Nephron (organoid): Measurements from ENCODE around the gene C5orf22.

ENCODE experiments used
- H3K27ac Mint-ChIP-seq, 3 experiments: 2 replicates each; pipeline ENCODE4 v1.8.0; 2020; ENCODE audit warnings: mixed read lengths in 3 of 3, mild to moderate bottlenecking in 2 of 3, moderate library complexity in 1 of 3
- H3K27me3 Mint-ChIP-seq: 2 replicates; pipeline ENCODE4 v1.8.0; 2021; ENCODE audit warnings: low read depth, mild to moderate bottlenecking, moderate library complexity, mixed read lengths
- H3K36me3 Mint-ChIP-seq: 2 replicates; pipeline ENCODE4 v1.8.0; 2020; ENCODE audit warnings: low read depth, mixed read lengths
- H3K4me1 Mint-ChIP-seq: 2 replicates; pipeline ENCODE4 v1.8.0; 2020; ENCODE audit warnings: mixed read lengths
- H3K4me3 Mint-ChIP-seq, 3 experiments: 2 replicates each; pipeline ENCODE4 v1.8.0; 2020; ENCODE audit warnings: mild to moderate bottlenecking in 3 of 3, mixed read lengths in 3 of 3, moderate library complexity in 2 of 3
- H3K9me3 Mint-ChIP-seq: 2 replicates; pipeline ENCODE4 v1.8.0; 2020; ENCODE audit warnings: mixed read lengths
- TF ChIP-seq, protein P1 (sequence below), 3 experiments: fragments of 200-600 bp; sonication (generic); IDR thresholded peaks; one replicate each; pipeline ENCODE4 v1.5.0; 2021; ENCODE audit warnings: antibody characterized with exemption in 3 of 3; ENCODE audit not compliant: unreplicated experiment in 3 of 3

C5orf22 gene

DNA sequence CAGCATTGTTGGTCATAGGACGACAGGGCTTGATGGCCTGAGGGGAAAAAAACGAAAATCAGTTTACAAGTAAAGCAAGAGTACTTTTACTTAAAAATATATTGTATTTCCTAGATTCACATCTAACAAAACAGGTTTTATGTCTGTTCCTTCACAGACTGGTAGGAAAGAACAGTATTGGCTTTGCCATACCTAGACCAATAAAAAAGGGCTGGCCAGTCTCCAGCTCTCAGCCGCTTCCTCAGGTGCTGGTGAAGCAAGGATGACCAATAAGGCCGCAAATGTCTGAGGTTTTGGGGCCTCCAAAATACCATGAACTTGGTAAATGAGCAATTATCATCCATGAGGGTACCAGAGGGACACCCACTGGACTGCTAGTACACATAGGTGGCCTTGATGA, 36.8 kb upstream of the C5orf22 start:
- Mint-ChIP-seq H3K27me3 (no peaks in the 10 kb centered on the region), H3K36me3 (peaks cover 81% of the 10 kb centered on the region), H3K4me3 (no peak overlapping the region), H3K9me3 (no peaks in the 10 kb centered on the region), H3K4me1 (no peaks in the 10 kb centered on the region), H3K27ac (no peak overlapping the region)
- TF ChIP-seq, protein P1, sequence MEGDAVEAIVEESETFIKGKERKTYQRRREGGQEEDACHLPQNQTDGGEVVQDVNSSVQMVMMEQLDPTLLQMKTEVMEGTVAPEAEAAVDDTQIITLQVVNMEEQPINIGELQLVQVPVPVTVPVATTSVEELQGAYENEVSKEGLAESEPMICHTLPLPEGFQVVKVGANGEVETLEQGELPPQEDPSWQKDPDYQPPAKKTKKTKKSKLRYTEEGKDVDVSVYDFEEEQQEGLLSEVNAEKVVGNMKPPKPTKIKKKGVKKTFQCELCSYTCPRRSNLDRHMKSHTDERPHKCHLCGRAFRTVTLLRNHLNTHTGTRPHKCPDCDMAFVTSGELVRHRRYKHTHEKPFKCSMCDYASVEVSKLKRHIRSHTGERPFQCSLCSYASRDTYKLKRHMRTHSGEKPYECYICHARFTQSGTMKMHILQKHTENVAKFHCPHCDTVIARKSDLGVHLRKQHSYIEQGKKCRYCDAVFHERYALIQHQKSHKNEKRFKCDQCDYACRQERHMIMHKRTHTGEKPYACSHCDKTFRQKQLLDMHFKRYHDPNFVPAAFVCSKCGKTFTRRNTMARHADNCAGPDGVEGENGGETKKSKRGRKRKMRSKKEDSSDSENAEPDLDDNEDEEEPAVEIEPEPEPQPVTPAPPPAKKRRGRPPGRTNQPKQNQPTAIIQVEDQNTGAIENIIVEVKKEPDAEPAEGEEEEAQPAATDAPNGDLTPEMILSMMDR (IDR thresholded peaks at IDR 0.05; ENCODE audit: unreplicated experiment in 3 of 3): no peak

DNA sequence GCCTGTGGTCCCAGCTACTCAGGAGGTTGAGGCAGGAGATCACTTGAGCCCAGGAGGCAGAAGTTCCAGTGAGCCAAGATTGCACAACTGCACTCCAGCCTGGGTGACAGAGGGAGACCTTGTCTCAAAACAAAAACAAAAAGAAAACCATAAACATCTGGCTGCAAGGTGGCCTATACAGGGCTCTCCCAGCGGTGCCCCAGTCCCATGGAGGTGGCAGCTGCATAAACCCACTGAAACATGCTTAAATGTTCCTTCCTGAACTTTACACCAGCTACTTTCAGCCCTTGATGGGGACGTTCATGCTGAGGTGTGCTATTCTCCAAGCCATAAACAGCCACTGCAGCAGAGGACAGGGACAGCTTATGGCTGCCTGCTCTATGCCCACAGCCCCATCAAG, 35.8 kb upstream of the C5orf22 start:
- TF ChIP-seq, protein P1 (IDR thresholded peaks at IDR 0.05; ENCODE audit: unreplicated experiment in 3 of 3): no peak
- Mint-ChIP-seq H3K36me3 (peaks cover 78% of the 10 kb centered on the region), H3K4me3 (no peak overlapping the region), H3K4me1 (no peaks in the 10 kb centered on the region), H3K27me3 (no peaks in the 10 kb centered on the region), H3K27ac (no peak overlapping the region), H3K9me3 (no peaks in the 10 kb centered on the region)

DNA sequence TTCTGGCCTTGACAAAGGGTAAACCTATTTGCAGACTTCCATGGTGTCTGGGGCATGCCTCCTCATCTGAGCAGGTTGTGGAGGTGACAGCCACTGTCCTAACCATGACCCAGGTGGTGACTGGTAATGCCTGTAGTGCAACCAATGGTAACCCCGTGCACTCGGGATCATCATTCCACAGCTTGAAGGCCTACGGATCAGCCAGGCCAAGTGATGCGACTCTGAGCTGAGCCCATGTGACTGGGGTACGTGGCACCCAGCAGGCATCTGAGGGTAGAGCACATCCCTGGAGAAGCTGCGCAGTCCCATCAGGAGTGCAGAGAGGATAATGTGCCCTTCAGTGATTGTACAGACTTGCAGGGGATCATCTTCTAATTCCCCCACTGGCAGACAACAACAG, 35.2 kb upstream of the C5orf22 start:
- Mint-ChIP-seq H3K4me3 (no peak overlapping the region), H3K27ac (no peak overlapping the region), H3K27me3 (no peaks in the 10 kb centered on the region), H3K36me3 (peaks cover 81% of the 10 kb centered on the region), H3K4me1 (no peaks in the 10 kb centered on the region), H3K9me3 (no peaks in the 10 kb centered on the region)
- TF ChIP-seq, protein P1 (IDR thresholded peaks at IDR 0.05; ENCODE audit: unreplicated experiment in 3 of 3): no peak

DNA sequence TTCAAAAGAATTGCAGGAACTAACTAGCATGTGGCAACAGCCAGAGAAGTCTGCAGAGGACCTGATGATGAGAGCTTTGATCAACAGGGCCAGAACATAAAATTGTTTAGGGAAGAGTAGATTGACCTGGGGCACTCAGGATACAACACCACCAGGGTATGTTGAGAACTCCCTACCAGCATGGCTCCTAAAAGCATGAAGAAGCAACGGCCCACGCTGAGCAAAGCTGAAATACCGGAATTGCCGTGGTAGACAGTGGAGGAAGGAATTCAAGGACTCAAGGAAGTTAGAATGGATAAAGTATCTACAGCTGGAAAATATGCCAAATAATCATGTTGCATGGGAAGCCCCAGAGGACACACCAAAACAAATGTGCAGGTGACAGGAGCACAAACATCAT, 31.8 kb upstream of the C5orf22 start:
- peaks cover 90% of the 10 kb centered on the region for H3K36me3 Mint-ChIP-seq
- H3K4me1 Mint-ChIP-seq: no peaks in the 10 kb centered on the region
- TF ChIP-seq, protein P1 (IDR thresholded peaks at IDR 0.05; ENCODE audit: unreplicated experiment in 3 of 3): no peak
- H3K9me3 Mint-ChIP-seq: no peaks in the 10 kb centered on the region
- no peak overlapping the region for H3K4me3 Mint-ChIP-seq
- no peak overlapping the region for H3K27ac Mint-ChIP-seq
- no peaks in the 10 kb centered on the region for H3K27me3 Mint-ChIP-seq

DNA sequence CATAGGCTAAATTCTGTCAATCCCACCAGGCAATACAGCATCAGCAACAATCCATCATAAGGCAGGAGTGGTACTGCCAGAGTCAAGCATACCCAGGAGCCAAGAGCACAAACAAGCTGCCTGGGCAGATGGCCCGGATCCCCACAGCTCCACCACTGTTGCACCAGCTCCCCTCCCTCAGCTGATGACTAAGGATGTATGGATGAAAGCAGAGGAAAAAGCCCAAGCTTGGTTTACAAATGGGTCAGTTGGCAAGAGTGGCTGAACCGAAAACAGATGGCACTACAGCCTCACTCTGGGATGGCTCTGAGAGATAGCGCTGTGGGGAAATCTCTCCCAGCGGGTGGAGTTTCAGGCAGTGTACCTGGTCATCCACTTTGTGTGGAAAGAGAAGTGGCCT, 29.6 kb upstream of the C5orf22 start:
- no peak overlapping the region for H3K27ac Mint-ChIP-seq
- H3K27me3 Mint-ChIP-seq: no peaks in the 10 kb centered on the region
- H3K4me1 Mint-ChIP-seq: no peaks in the 10 kb centered on the region
- H3K9me3 Mint-ChIP-seq: no peaks in the 10 kb centered on the region
- TF ChIP-seq, protein P1 (IDR thresholded peaks at IDR 0.05; ENCODE audit: unreplicated experiment in 3 of 3): no peak
- H3K4me3 Mint-ChIP-seq: no peak overlapping the region
- peaks cover 84% of the 10 kb centered on the region for H3K36me3 Mint-ChIP-seq

DNA sequence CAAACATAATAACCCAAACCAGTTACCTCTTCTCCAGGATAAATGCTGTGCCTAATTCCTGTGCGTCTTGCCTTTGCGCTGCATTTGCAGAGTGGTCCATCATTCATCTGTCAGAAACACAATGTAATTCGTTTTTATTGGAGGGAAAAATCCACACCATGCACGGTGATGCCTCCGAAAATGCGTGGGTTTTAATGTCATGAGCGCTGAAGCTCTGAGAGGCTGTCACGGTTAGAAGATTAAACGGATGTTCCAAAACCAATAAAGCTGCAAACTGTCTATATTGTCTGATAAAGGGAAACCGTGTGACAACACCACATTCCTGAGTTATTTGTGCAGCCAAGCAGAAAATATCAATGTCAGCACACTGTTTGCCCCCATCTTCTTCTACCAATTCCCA, 27.6 kb upstream of the C5orf22 start:
- Mint-ChIP-seq H3K4me1 (no peaks in the 10 kb centered on the region), H3K9me3 (no peaks in the 10 kb centered on the region), H3K27me3 (no peaks in the 10 kb centered on the region), H3K27ac (peak overlapping the region in 1 of 3 experiments; percentile 32), H3K36me3 (peaks cover 79% of the 10 kb centered on the region), H3K4me3 (no peak overlapping the region)
- TF ChIP-seq, protein P1 (IDR thresholded peaks at IDR 0.05; ENCODE audit: unreplicated experiment in 3 of 3): no peak
